Measurements from ENCODE around the gene NFX1.

The NFX1 gene

GRCh38 chr9:33273972-33274328, 16.4 kb upstream of the NFX1 start:
- H3K36me3 ChIP-seq (ENCODE audit: low read length), result peaks cover 43% of the 10 kb centered on the region; the same call in 1 of the 2 replicates
- no peaks in the 10 kb centered on the region for H3K9me2 ChIP-seq (replicated peaks; ENCODE audit: insufficient read depth, low read length)

GRCh38 chr9:33277484-33277883, 12.8 kb upstream of the NFX1 start:
- no peaks in the 10 kb centered on the region for H3K9me3 ChIP-seq (ENCODE audit: insufficient read depth, low read length)
- H3K27ac ChIP-seq (ENCODE audit: low read depth, low read length), result no peak overlapping the region
- H3K9ac ChIP-seq (ENCODE audit: low read length), result no peak overlapping the region
- H3K36me3 ChIP-seq (ENCODE audit: low read length), result peaks cover 36% of the 10 kb centered on the region
- H3K4me3 ChIP-seq (ENCODE audit: insufficient read depth, low read length, poor library complexity, severe bottlenecking), result no peak overlapping the region
- H3K4me2 ChIP-seq (ENCODE audit: low read depth, low read length, poor library complexity, severe bottlenecking), result no peak overlapping the region
- no peaks in the 10 kb centered on the region for H3K9me2 ChIP-seq (replicated peaks; ENCODE audit: insufficient read depth, low read length)
- H3K79me2 ChIP-seq (ENCODE audit: insufficient read depth, low read length), result no peaks in the 10 kb centered on the region
- no peaks in the 10 kb centered on the region for H3K27me3 ChIP-seq (ENCODE audit: low read length)
- H3F3A ChIP-seq (ENCODE audit: insufficient read depth), result 0 out of 2 replicates have a peak, but pooled peaks cover 2% of the 10 kb centered on the region
- H2AFZ ChIP-seq (ENCODE audit: low read depth, low read length, severe bottlenecking), result no peak overlapping the region
- TF ChIP-seq EZH2phosphoT487 (conservative IDR thresholded peaks at IDR 0.05; ENCODE audit: low read length) (no peak), CTCF (IDR thresholded peaks at IDR 0.05; ENCODE audit: insufficient read depth, low read length, poor library complexity, severe bottlenecking) (no peak)
- H4K20me1 ChIP-seq (ENCODE audit: low read depth, low read length), result no peaks in the 10 kb centered on the region

More at GRCh38 chr9:33273972-33274328, 16.4 kb upstream of the NFX1 start:
- H3K9me3 ChIP-seq (ENCODE audit: insufficient read depth, low read length), result no peaks in the 10 kb centered on the region
- TF ChIP-seq EZH2phosphoT487 (conservative IDR thresholded peaks at IDR 0.05; ENCODE audit: low read length) (no peak), CTCF (IDR thresholded peaks at IDR 0.05; ENCODE audit: insufficient read depth, low read length, poor library complexity, severe bottlenecking) (no peak)
- H3K4me2 ChIP-seq (ENCODE audit: low read depth, low read length, poor library complexity, severe bottlenecking), result no peak overlapping the region
- no peaks in the 10 kb centered on the region for H3F3A ChIP-seq (ENCODE audit: insufficient read depth)
- no peak overlapping the region for H2AFZ ChIP-seq (ENCODE audit: low read depth, low read length, severe bottlenecking)
- H3K27me3 ChIP-seq (ENCODE audit: low read length), result no peaks in the 10 kb centered on the region
- H3K27ac ChIP-seq (ENCODE audit: low read depth, low read length), result no peak overlapping the region
- H3K4me3 ChIP-seq (ENCODE audit: insufficient read depth, low read length, poor library complexity, severe bottlenecking), result no peak overlapping the region
- no peaks in the 10 kb centered on the region for H4K20me1 ChIP-seq (ENCODE audit: low read depth, low read length)
- no peak overlapping the region for H3K9ac ChIP-seq (ENCODE audit: low read length)
- no peaks in the 10 kb centered on the region for H3K79me2 ChIP-seq (ENCODE audit: insufficient read depth, low read length)

GRCh38 chr9:33285502-33285901, 4.8 kb upstream of the NFX1 start:
- Histone ChIP-seq H3K27me3 (ENCODE audit: low read length) (no peaks in the 10 kb centered on the region), H3F3A (ENCODE audit: insufficient read depth) (peaks cover 12% of the 10 kb centered on the region), H2AFZ (ENCODE audit: low read depth, low read length, severe bottlenecking) (no peak overlapping the region), H3K9me3 (ENCODE audit: insufficient read depth, low read length) (no peaks in the 10 kb centered on the region), H3K27ac (ENCODE audit: low read depth, low read length) (no peak overlapping the region), H3K9ac (ENCODE audit: low read length) (no peak overlapping the region), H3K4me2 (ENCODE audit: low read depth, low read length, poor library complexity, severe bottlenecking) (no peak overlapping the region), H4K20me1 (ENCODE audit: low read depth, low read length) (no peaks in the 10 kb centered on the region), H3K9me2 (replicated peaks; ENCODE audit: insufficient read depth, low read length) (no peaks in the 10 kb centered on the region), H3K36me3 (ENCODE audit: low read length) (peaks cover 6% of the 10 kb centered on the region), H3K4me3 (ENCODE audit: insufficient read depth, low read length, poor library complexity, severe bottlenecking) (no peak overlapping the region), H3K79me2 (ENCODE audit: insufficient read depth, low read length) (peaks cover under 1% of the 10 kb centered on the region; the same call in 1 of the 2 replicates)
- no peak for TF ChIP-seq CTCF (IDR thresholded peaks at IDR 0.05; ENCODE audit: insufficient read depth, low read length, poor library complexity, severe bottlenecking)
- TF ChIP-seq EZH2phosphoT487 (conservative IDR thresholded peaks at IDR 0.05; ENCODE audit: low read length), result no peak

Measured in SU-DHL-6 (cell line).